Neural cell (in vitro differentiated cells): ENCODE data around the gene GPAM. TPM values are rescaled to one million over a fixed set of nuclear protein-coding genes. Genes with fewer than 3 reads are reported as not detected.

ENCODE experiments used
- H2AFZ ChIP-seq: fragments of 200-600, 300-800 bp; sonication (generic), shearing (Covaris generic); 2 replicates; pipeline ENCODE4 v1.6.0; 2014; ENCODE audit warnings: low read depth, mild to moderate bottlenecking, antibody characterized with exemption, low read length, moderate library complexity
- H3F3A ChIP-seq: fragments of 200-600 bp; shearing (Covaris generic); 2 replicates; pipeline ENCODE4 v1.6.1; 2016; ENCODE audit warnings: mild to moderate bottlenecking, moderate library complexity, mixed read lengths, antibody characterized with exemption, low read length; ENCODE audit not compliant: insufficient read depth, poor library complexity, severe bottlenecking
- H3K27ac ChIP-seq: fragments of 200-600, 300-800 bp; sonication (generic), shearing (Covaris generic); 2 replicates; pipeline ENCODE4 v1.5.1; 2014; ENCODE audit warnings: mild to moderate bottlenecking, low read length, moderate library complexity
- H3K27me3 ChIP-seq: fragments of 300-800, 200-600 bp; sonication (generic), shearing (Covaris generic); 2 replicates; pipeline ENCODE4 v1.6.0; 2014; ENCODE audit warnings: mild to moderate bottlenecking, low read depth, low read length, moderate library complexity; ENCODE audit not compliant: insufficient read depth
- H3K36me3 ChIP-seq: fragments of 300-800, 200-600 bp; sonication (generic), shearing (Covaris generic); 2 replicates; pipeline ENCODE4 v1.5.1; 2014; ENCODE audit warnings: mild to moderate bottlenecking, antibody characterized with exemption, low read length, moderate library complexity; ENCODE audit not compliant: insufficient read depth
- H3K4me2 ChIP-seq: fragments of 300-800, 200-600 bp; sonication (generic), shearing (Covaris generic); 2 replicates; pipeline ENCODE4 v1.6.0; 2014; ENCODE audit warnings: mild to moderate bottlenecking, low read length
- H3K4me3 ChIP-seq: fragments of 300-800, 200-600 bp; sonication (generic), shearing (Covaris generic); 2 replicates; pipeline ENCODE4 v1.5.1; 2014; ENCODE audit warnings: mild to moderate bottlenecking, low read length, moderate library complexity
- H3K79me2 ChIP-seq: fragments of 200-600 bp; shearing (Covaris generic); replicated peaks from 2 replicates; pipeline ENCODE4 v1.6.0; 2014; ENCODE audit warnings: mild to moderate bottlenecking, low read length, moderate library complexity; ENCODE audit not compliant: insufficient read depth
- H3K9ac ChIP-seq: fragments of 300-800, 200-600 bp; sonication (generic), shearing (Covaris generic); 2 replicates; pipeline ENCODE4 v1.6.1; 2016; ENCODE audit warnings: mild to moderate bottlenecking, low read length, mixed read lengths
- H3K9me2 ChIP-seq: fragments of 200-600 bp; shearing (Covaris generic); 2 replicates; pipeline ENCODE4 v1.6.1; 2016; ENCODE audit warnings: mild to moderate bottlenecking, low read length, mixed read lengths; ENCODE audit not compliant: insufficient read depth
- H3K9me3 ChIP-seq: fragments of 200-600, 300-800 bp; sonication (generic), shearing (Covaris generic); 2 replicates; pipeline ENCODE4 v1.6.1; 2016; ENCODE audit warnings: mild to moderate bottlenecking, mixed run types, low read length, moderate library complexity, mixed read lengths
- H4K20me1 ChIP-seq: fragments of 200-600 bp; shearing (Covaris generic); 2 replicates; pipeline ENCODE4 v1.6.1; 2016; ENCODE audit warnings: mild to moderate bottlenecking, mixed run types; ENCODE audit not compliant: insufficient read depth
- EP300 ChIP-seq: fragments of 450-650 bp; conservative IDR thresholded peaks from 2 replicates; pipeline ENCODE4 v1.6.1; 2014; ENCODE audit warnings: antibody characterized with exemption, mild to moderate bottlenecking, moderate library complexity; ENCODE audit not compliant: poor library complexity, severe bottlenecking
- EZH2 ChIP-seq: fragments of 200-600, 300-800 bp; shearing (Covaris generic), sonication (generic); IDR thresholded peaks from 2 replicates; pipeline ENCODE4 v1.6.1; 2014; ENCODE audit warnings: antibody characterized with exemption, low read length, borderline replicate concordance, mild to moderate bottlenecking; ENCODE audit not compliant: insufficient read depth, poor library complexity, severe bottlenecking
- MXI1 ChIP-seq: fragments of 450-650 bp; conservative IDR thresholded peaks from 2 replicates; pipeline ENCODE4 v1.6.1; 2014; ENCODE audit warnings: antibody characterized with exemption, mild to moderate bottlenecking; ENCODE audit not compliant: poor library complexity, severe bottlenecking
- POLR2AphosphoS5 ChIP-seq: IDR thresholded peaks from 2 replicates; pipeline ENCODE4 v1.6.1; 2012
- RAD21 ChIP-seq: fragments of 450-650 bp; conservative IDR thresholded peaks from 2 replicates; pipeline ENCODE4 v1.6.1; 2014; ENCODE audit warnings: antibody characterized with exemption, mild to moderate bottlenecking, moderate library complexity
- REST ChIP-seq: IDR thresholded peaks from 2 replicates; pipeline ENCODE4 v1.6.1; 2012; ENCODE audit warnings: borderline replicate concordance
- SMC3 ChIP-seq: fragments of 450-650 bp; conservative IDR thresholded peaks from 2 replicates; pipeline ENCODE4 v1.6.1; 2014; ENCODE audit warnings: antibody characterized with exemption, mild to moderate bottlenecking, moderate library complexity; ENCODE audit not compliant: poor library complexity
- TAF1 ChIP-seq: IDR thresholded peaks from 2 replicates; pipeline ENCODE4 v1.6.1; 2012; ENCODE audit warnings: low read depth
- polyA plus RNA-seq: library from polyadenylated mRNA; depleted of rRNA; stranded (reverse); fragments of >200 nt; gene quantifications from 2 replicates; pipeline ENCODE4 v1.2.3, GENCODE V29; 2014
- TF ChIP-seq, protein P1 (sequence below): fragments of 450-650 bp; IDR thresholded peaks from 2 replicates; pipeline ENCODE4 v1.5.1; 2014; ENCODE audit warnings: antibody characterized with exemption, mild to moderate bottlenecking, moderate library complexity; ENCODE audit not compliant: poor library complexity, severe bottlenecking

GPAM gene
- polyA plus RNA-seq, 1 donor from 2014 or later = 17.3 TPM

DNA sequence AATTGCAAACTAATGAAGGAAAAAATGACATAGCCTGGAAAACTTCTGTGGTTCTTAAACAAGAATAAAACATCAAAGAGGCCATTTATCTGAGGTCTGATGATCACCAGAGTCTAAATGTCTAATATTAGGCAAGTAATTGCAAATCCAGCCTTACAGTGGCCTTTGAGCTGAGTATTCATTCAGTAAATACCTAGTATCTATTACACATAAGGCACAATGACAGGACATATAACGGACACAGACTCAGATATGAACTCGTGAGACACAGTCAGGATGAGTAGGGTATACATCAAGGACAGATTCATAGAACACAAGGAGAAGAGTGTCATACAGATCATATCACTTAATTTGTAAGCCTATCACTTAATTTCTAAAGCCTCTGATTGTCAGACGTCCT lies 16.8 kb downstream of the GPAM start:
- Histone ChIP-seq H3K79me2 (no peaks in the 10 kb centered on the region), H3K27me3 (no peaks in the 10 kb centered on the region), H3K4me2 (no peak overlapping the region), H3K27ac (no peak overlapping the region), H3K36me3 (peaks cover 4% of the 10 kb centered on the region), H3K9me2 (no peaks in the 10 kb centered on the region), H3K9me3 (no peaks in the 10 kb centered on the region), H3K9ac (no peak overlapping the region), H3K4me3 (no peak overlapping the region), H2AFZ (no peak overlapping the region), H4K20me1 (no peaks in the 10 kb centered on the region), H3F3A (no peaks in the 10 kb centered on the region)
- TF ChIP-seq TAF1 = no peak
- TF ChIP-seq RAD21 = no peak
- TF ChIP-seq REST = no peak
- TF ChIP-seq EZH2 = no peak
- TF ChIP-seq, protein P1, sequence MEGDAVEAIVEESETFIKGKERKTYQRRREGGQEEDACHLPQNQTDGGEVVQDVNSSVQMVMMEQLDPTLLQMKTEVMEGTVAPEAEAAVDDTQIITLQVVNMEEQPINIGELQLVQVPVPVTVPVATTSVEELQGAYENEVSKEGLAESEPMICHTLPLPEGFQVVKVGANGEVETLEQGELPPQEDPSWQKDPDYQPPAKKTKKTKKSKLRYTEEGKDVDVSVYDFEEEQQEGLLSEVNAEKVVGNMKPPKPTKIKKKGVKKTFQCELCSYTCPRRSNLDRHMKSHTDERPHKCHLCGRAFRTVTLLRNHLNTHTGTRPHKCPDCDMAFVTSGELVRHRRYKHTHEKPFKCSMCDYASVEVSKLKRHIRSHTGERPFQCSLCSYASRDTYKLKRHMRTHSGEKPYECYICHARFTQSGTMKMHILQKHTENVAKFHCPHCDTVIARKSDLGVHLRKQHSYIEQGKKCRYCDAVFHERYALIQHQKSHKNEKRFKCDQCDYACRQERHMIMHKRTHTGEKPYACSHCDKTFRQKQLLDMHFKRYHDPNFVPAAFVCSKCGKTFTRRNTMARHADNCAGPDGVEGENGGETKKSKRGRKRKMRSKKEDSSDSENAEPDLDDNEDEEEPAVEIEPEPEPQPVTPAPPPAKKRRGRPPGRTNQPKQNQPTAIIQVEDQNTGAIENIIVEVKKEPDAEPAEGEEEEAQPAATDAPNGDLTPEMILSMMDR = no peak
- TF ChIP-seq POLR2AphosphoS5 = no peak
- TF ChIP-seq MXI1 = no peak
- no peak for TF ChIP-seq SMC3
- no peak for TF ChIP-seq EP300

- no peaks in the 10 kb centered on the region for H3K27me3 ChIP-seq
- H3K27ac ChIP-seq = no peak overlapping the region
- TF ChIP-seq POLR2AphosphoS5 (no peak), SMC3 (no peak)
- peaks cover 4% of the 10 kb centered on the region for H3K36me3 ChIP-seq
- H2AFZ ChIP-seq = no peak overlapping the region
- no peak overlapping the region for H3K9ac ChIP-seq
- H3K79me2 ChIP-seq = no peaks in the 10 kb centered on the region
- H3K9me2 ChIP-seq = no peaks in the 10 kb centered on the region
- H3K9me3 ChIP-seq = no peaks in the 10 kb centered on the region
- H3K4me2 ChIP-seq = no peak overlapping the region
- H3K4me3 ChIP-seq = no peak overlapping the region
- no peaks in the 10 kb centered on the region for H4K20me1 ChIP-seq
- no peaks in the 10 kb centered on the region for H3F3A ChIP-seq
Observed at GRCh38 chr10:112161757-112162518, 21.6 kb downstream of the GPAM start.
